Endodermal cell (in vitro differentiated cells): ENCODE results near the gene IQSEC2. TPM values are rescaled to one million over a fixed set of nuclear protein-coding genes. Genes with fewer than 3 reads are reported as not detected.

ENCODE experiments used
- DNase-seq: peaks from one replicate; pipeline ENCODE4 v3.0.0-alpha.2; 2017
- H3K27ac ChIP-seq: 2 replicates; pipeline ENCODE4 v1.5.1; 2013; ENCODE audit warnings: mild to moderate bottlenecking, low read depth, low read length, moderate library complexity
- H3K27me3 ChIP-seq: 2 replicates; pipeline ENCODE4 v1.6.1; 2013; ENCODE audit warnings: mild to moderate bottlenecking, low read length, moderate library complexity; ENCODE audit not compliant: insufficient read depth, control insufficient read depth, poor library complexity, severe bottlenecking
- H3K36me3 ChIP-seq: 2 replicates; pipeline ENCODE4 v1.7.0; 2013; ENCODE audit warnings: mild to moderate bottlenecking, low read length, moderate library complexity; ENCODE audit not compliant: control insufficient read depth, insufficient read depth
- H3K4me1 ChIP-seq: one replicate; pipeline ENCODE4 v1.7.0; 2013; ENCODE audit warnings: low read length; ENCODE audit not compliant: control insufficient read depth, insufficient read depth
- H3K4me3 ChIP-seq: 2 replicates; pipeline ENCODE4 v1.5.1; 2013; ENCODE audit warnings: mild to moderate bottlenecking, low read length, moderate library complexity
- H3K9ac ChIP-seq: 2 replicates; pipeline ENCODE4 v1.6.1; 2013; ENCODE audit warnings: mild to moderate bottlenecking, low read length, moderate library complexity; ENCODE audit not compliant: poor library complexity, severe bottlenecking; ENCODE audit errors: extremely low read depth
- H3K9me3 ChIP-seq: 2 replicates; pipeline ENCODE4 v1.6.1; 2013; ENCODE audit warnings: mild to moderate bottlenecking, low read length, moderate library complexity; ENCODE audit not compliant: control insufficient read depth
- H3K27ac Mint-ChIP-seq: 2 replicates; pipeline ENCODE4 v1.8.0; 2020; ENCODE audit warnings: mixed read lengths
- H3K27me3 Mint-ChIP-seq: 2 replicates; pipeline ENCODE4 v1.8.0; 2021; ENCODE audit warnings: mild to moderate bottlenecking, mixed read lengths; ENCODE audit not compliant: insufficient read depth
- H3K36me3 Mint-ChIP-seq: 2 replicates; pipeline ENCODE4 v1.8.0; 2020; ENCODE audit warnings: low read depth, mixed read lengths
- H3K4me1 Mint-ChIP-seq: 2 replicates; pipeline ENCODE4 v1.8.0; 2020; ENCODE audit warnings: mixed read lengths
- H3K4me3 Mint-ChIP-seq: 2 replicates; pipeline ENCODE4 v1.8.0; 2020; ENCODE audit warnings: mild to moderate bottlenecking, moderate library complexity, mixed read lengths
- H3K9me3 Mint-ChIP-seq: 2 replicates; pipeline ENCODE4 v1.8.0; 2020; ENCODE audit warnings: mild to moderate bottlenecking, mixed read lengths
- WGBS, 2 experiments: methylation state at CpG; one replicate each; pipeline versions ENCODE4 v1.1.5 to v1.1.7; 2013; ENCODE audit warnings: missing lambda C conversion rate in 2 of 2, mixed read lengths in 1 of 2; ENCODE audit not compliant: insufficient coverage in 1 of 2, insufficient read length in 1 of 2; 5-methylcytosine and 5-hydroxymethylcytosine counted together
- total RNA-seq, 2 donors: library from RNA; stranded (reverse); fragmentation: NEBNext Ultra II Directional in 1 of 2; extraction: Animal tissue kit (Norgen Biotek cat#: 25700) in 1 of 2; gene quantifications; 2 replicates in 1 of 2; 3 replicates in 1 of 2; pipeline ENCODE4 v1.2.1, GENCODE V29; 2021
- TF ChIP-seq, protein P1 (sequence below): fragments of 200-600 bp; sonication (generic); conservative IDR thresholded peaks from 2 replicates; pipeline ENCODE4 v1.5.0; 2021; ENCODE audit warnings: antibody characterized with exemption, mild to moderate bottlenecking

IQSEC2 gene
- total RNA-seq, 2 donors from 2014 or later: 14.7 to 18.2 TPM

GRCh38 chrX:53246231-53246630, 35.2 kb downstream of the IQSEC2 start:
- Mint-ChIP-seq H3K27ac (no peak overlapping the region), H3K36me3 (peaks cover 12% of the 10 kb centered on the region), H3K27me3 (no peaks in the 10 kb centered on the region), H3K9me3 (peaks cover 56% of the 10 kb centered on the region), H3K4me1 (no peaks in the 10 kb centered on the region), H3K4me3 (no peak overlapping the region)
- no peak overlapping the region for H3K9ac ChIP-seq
- no peaks in the 10 kb centered on the region for H3K36me3 ChIP-seq
- H3K9me3 ChIP-seq: no peaks in the 10 kb centered on the region
- H3K27me3 ChIP-seq: no peaks in the 10 kb centered on the region
- TF ChIP-seq, protein P1, sequence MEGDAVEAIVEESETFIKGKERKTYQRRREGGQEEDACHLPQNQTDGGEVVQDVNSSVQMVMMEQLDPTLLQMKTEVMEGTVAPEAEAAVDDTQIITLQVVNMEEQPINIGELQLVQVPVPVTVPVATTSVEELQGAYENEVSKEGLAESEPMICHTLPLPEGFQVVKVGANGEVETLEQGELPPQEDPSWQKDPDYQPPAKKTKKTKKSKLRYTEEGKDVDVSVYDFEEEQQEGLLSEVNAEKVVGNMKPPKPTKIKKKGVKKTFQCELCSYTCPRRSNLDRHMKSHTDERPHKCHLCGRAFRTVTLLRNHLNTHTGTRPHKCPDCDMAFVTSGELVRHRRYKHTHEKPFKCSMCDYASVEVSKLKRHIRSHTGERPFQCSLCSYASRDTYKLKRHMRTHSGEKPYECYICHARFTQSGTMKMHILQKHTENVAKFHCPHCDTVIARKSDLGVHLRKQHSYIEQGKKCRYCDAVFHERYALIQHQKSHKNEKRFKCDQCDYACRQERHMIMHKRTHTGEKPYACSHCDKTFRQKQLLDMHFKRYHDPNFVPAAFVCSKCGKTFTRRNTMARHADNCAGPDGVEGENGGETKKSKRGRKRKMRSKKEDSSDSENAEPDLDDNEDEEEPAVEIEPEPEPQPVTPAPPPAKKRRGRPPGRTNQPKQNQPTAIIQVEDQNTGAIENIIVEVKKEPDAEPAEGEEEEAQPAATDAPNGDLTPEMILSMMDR: no peak
- H3K27ac ChIP-seq: no peak overlapping the region
- H3K4me1 ChIP-seq: no peaks in the 10 kb centered on the region
- no peak overlapping the region for H3K4me3 ChIP-seq
- no peak for DNase-seq
- 93% methylated on average over 2 of the region's 2 CpGs; no CpG with 5 or more reads in 1 of the 2 experiments for WGBS, 2 experiments

GRCh38 chrX:53244610-53245009, 36.8 kb downstream of the IQSEC2 start:
- H3K27ac Mint-ChIP-seq: no peak overlapping the region
- Histone ChIP-seq H3K36me3 (no peaks in the 10 kb centered on the region), H3K27me3 (no peaks in the 10 kb centered on the region), H3K9ac (no peak overlapping the region), H3K9me3 (no peaks in the 10 kb centered on the region), H3K27ac (no peak overlapping the region), H3K4me3 (no peak overlapping the region), H3K4me1 (no peaks in the 10 kb centered on the region)
- no CpG with 5 or more reads among the region's 1 CpG for WGBS, 2 experiments
- H3K9me3 Mint-ChIP-seq: peaks cover 59% of the 10 kb centered on the region
- no peak for DNase-seq
- H3K4me3 Mint-ChIP-seq: no peak overlapping the region
- peaks cover 12% of the 10 kb centered on the region for H3K36me3 Mint-ChIP-seq
- H3K4me1 Mint-ChIP-seq: no peaks in the 10 kb centered on the region
- TF ChIP-seq, protein P1: peak; percentile 59
- H3K27me3 Mint-ChIP-seq: no peaks in the 10 kb centered on the region

GRCh38 chrX:53242310-53242709, 39.1 kb downstream of the IQSEC2 start:
- Histone ChIP-seq H3K9ac (no peak overlapping the region), H3K36me3 (no peaks in the 10 kb centered on the region), H3K4me3 (no peak overlapping the region), H3K27ac (no peak overlapping the region), H3K9me3 (no peaks in the 10 kb centered on the region), H3K4me1 (no peaks in the 10 kb centered on the region), H3K27me3 (no peaks in the 10 kb centered on the region)
- peaks cover 18% of the 10 kb centered on the region for H3K36me3 Mint-ChIP-seq
- H3K4me1 Mint-ChIP-seq: no peaks in the 10 kb centered on the region
- H3K4me3 Mint-ChIP-seq: no peak overlapping the region
- H3K9me3 Mint-ChIP-seq: peaks cover 66% of the 10 kb centered on the region
- H3K27me3 Mint-ChIP-seq: no peaks in the 10 kb centered on the region
- TF ChIP-seq, protein P1: no peak
- no peak for DNase-seq
- WGBS, 2 experiments: 96 to 100% methylated on average over 1 to 4 of the region's 4 CpGs
- H3K27ac Mint-ChIP-seq: no peak overlapping the region
